LNCAP (cell line): ENCODE results near the gene CORO1A.
"Not testable (repeated sequence)": the region's sequence is repeated elsewhere in the genome, so short reads cannot be mapped to it uniquely, and the experiment has no call there.

Experiments used
- CTCF ChIP-seq: fragments of 450-650 bp; IDR thresholded peaks from 2 replicates; pipeline ENCODE4 v1.5.1; 2017; ENCODE audit warnings: mild to moderate bottlenecking

Gene CORO1A

GRCh38 chr16:30187971-30188561 is 4.7 kb downstream of the CORO1A start:
- TF ChIP-seq CTCF, result no peak

GRCh38 chr16:30193615-30194014 is 10.2 kb downstream of the CORO1A start, which contains the start of the genes BOLA2B and SLX1A:
Gene BOLA2B, minus strand, starts transcription at chr16:30193666. Its CDS starts 71 bp downstream, at chr16:30193595.
Gene SLX1A, plus strand, starts transcription at chr16:30193875. Its CDS starts 210 bp downstream, at chr16:30194085.
- TF ChIP-seq CTCF, result not testable (repeated sequence)

GRCh38 chr16:30199049-30199448 is 15.6 kb downstream of the CORO1A start, which contains the start of gene SULT1A3:
Gene SULT1A3, plus strand, starts transcription at chr16:30199255. Its CDS starts 1,474 bp downstream, at chr16:30200729.
- not testable (repeated sequence) for TF ChIP-seq CTCF
